Astrocyte (in vitro differentiated cells and primary cell): ENCODE results near the gene SLC25A33. TPM values are rescaled to one million over a fixed set of nuclear protein-coding genes. Genes with fewer than 3 reads are reported as not detected.

Experiments
- DNase-seq: peaks from one replicate; pipeline ENCODE4 v3.0.0-alpha.2; 2010; ENCODE audit warnings: low read depth
- FAIRE-seq: peaks from 2 replicates; lab custom pipeline; 2011; peaks lifted over from hg19 to GRCh38; lab: Jason Lieb, UNC
- H2AFZ ChIP-seq: 2 replicates; pipeline ENCODE4 v1.6.0; 2012; ENCODE audit warnings: low read depth, low read length, inconsistent platforms
- H3K27ac ChIP-seq: 2 replicates; pipeline ENCODE4 v1.5.1; 2011; ENCODE audit warnings: low read depth, low read length, inconsistent platforms
- H3K27me3 ChIP-seq: 2 replicates; pipeline ENCODE4 v1.6.0; 2011; ENCODE audit warnings: low read length, inconsistent platforms; ENCODE audit not compliant: insufficient read depth
- H3K36me3 ChIP-seq: 2 replicates; pipeline ENCODE4 v1.5.1; 2011; ENCODE audit warnings: low read length, inconsistent platforms; ENCODE audit not compliant: insufficient read depth
- H3K4me1 ChIP-seq: 2 replicates; pipeline ENCODE4 v1.5.1; 2011; ENCODE audit warnings: low read length, inconsistent platforms; ENCODE audit not compliant: insufficient read depth
- H3K4me2 ChIP-seq: 2 replicates; pipeline ENCODE4 v1.6.0; 2012; ENCODE audit warnings: low read length, inconsistent platforms
- H3K4me3 ChIP-seq: 2 replicates; pipeline ENCODE4 v1.5.1; 2011; ENCODE audit warnings: low read depth, mild to moderate bottlenecking, low read length, inconsistent platforms; ENCODE audit not compliant: insufficient read depth
- H3K79me2 ChIP-seq: 2 replicates; pipeline ENCODE4 v1.6.0; 2012; ENCODE audit warnings: mild to moderate bottlenecking, low read length, inconsistent platforms; ENCODE audit not compliant: insufficient read depth
- H3K9ac ChIP-seq: 2 replicates; pipeline ENCODE4 v1.6.0; 2012; ENCODE audit warnings: mild to moderate bottlenecking, low read length, inconsistent platforms
- H3K9me3 ChIP-seq: 2 replicates; pipeline ENCODE4 v1.5.1; 2012; ENCODE audit warnings: low read depth, mild to moderate bottlenecking, low read length, inconsistent platforms; ENCODE audit not compliant: insufficient read depth
- H4K20me1 ChIP-seq: 2 replicates; pipeline ENCODE4 v1.6.0; 2012; ENCODE audit warnings: low read length, inconsistent platforms; ENCODE audit not compliant: insufficient read depth
- H3K27ac Mint-ChIP-seq: one replicate; pipeline ENCODE4 v1.8.0; 2021; ENCODE audit warnings: mild to moderate bottlenecking, mixed read lengths; ENCODE audit not compliant: unreplicated experiment
- H3K27me3 Mint-ChIP-seq: one replicate; pipeline ENCODE4 v1.8.0; 2021; ENCODE audit warnings: low read depth, mixed read lengths; ENCODE audit not compliant: unreplicated experiment
- H3K36me3 Mint-ChIP-seq: one replicate; pipeline ENCODE4 v1.8.0; 2021; ENCODE audit warnings: low read depth, mixed read lengths; ENCODE audit not compliant: unreplicated experiment
- H3K4me1 Mint-ChIP-seq: one replicate; pipeline ENCODE4 v1.8.0; 2021; ENCODE audit warnings: low read depth, mixed read lengths; ENCODE audit not compliant: unreplicated experiment
- H3K4me3 Mint-ChIP-seq: one replicate; pipeline ENCODE4 v1.8.0; 2021; ENCODE audit warnings: mild to moderate bottlenecking, moderate library complexity, mixed read lengths; ENCODE audit not compliant: unreplicated experiment
- H3K9me3 Mint-ChIP-seq: one replicate; pipeline ENCODE4 v1.8.0; 2021; ENCODE audit warnings: mild to moderate bottlenecking, mixed read lengths; ENCODE audit not compliant: unreplicated experiment
- EZH2 ChIP-seq: IDR thresholded peaks from 2 replicates; pipeline ENCODE4 v1.6.1; 2012; ENCODE audit warnings: mild to moderate bottlenecking, low read length, inconsistent platforms; ENCODE audit not compliant: insufficient read depth
- total RNA-seq: library from RNA; stranded (reverse); gene quantifications from 2 replicates; pipeline ENCODE4 v1.2.1, GENCODE V29; 2021
- TF ChIP-seq, protein P1 (sequence below): IDR thresholded peaks from 2 replicates; pipeline ENCODE4 v1.5.1; 2011; ENCODE audit warnings: low read depth, mild to moderate bottlenecking, inconsistent platforms, low read length, moderate library complexity; ENCODE audit not compliant: insufficient read depth

SLC25A33 gene
- total RNA-seq, 1 donor from 2014 or later = 6.7 TPM

DNA sequence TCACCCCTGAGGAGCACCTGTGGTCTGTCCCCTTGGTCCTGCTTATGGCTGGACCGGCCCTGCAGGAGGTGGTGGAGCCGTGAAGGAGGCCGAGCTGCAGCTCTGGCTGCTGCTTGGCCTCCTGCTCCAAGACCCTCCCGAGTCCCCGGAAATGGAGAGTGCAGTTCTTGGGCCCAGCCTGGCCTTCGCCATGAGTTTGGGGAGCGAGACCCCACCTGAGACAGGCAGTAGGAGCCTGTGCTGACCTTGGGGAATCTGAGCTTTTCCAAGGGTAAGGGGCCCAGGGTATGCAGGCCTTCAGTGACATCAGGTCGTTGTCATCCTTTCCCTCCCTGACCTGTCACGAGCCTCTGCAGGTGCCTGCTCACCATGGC lies 63.5 kb downstream of the SLC25A33 start:
- no peak overlapping the region for H3K4me3 Mint-ChIP-seq
- Histone ChIP-seq H3K27ac (no peak overlapping the region), H3K79me2 (no peaks in the 10 kb centered on the region), H3K4me2 (no peak overlapping the region), H3K9me3 (no peaks in the 10 kb centered on the region), H3K4me3 (no peak overlapping the region), H2AFZ (no peak overlapping the region), H3K9ac (no peak overlapping the region), H3K27me3 (no peaks in the 10 kb centered on the region), H3K4me1 (no peaks in the 10 kb centered on the region), H3K36me3 (peaks cover 3% of the 10 kb centered on the region), H4K20me1 (peaks cover 6% of the 10 kb centered on the region)
- DNase-seq (no peak), FAIRE-seq (no peak)
- H3K9me3 Mint-ChIP-seq = peaks cover 1% of the 10 kb centered on the region
- peaks cover 4% of the 10 kb centered on the region for H3K36me3 Mint-ChIP-seq
- peaks cover 4% of the 10 kb centered on the region for H3K27me3 Mint-ChIP-seq
- no peak overlapping the region for H3K27ac Mint-ChIP-seq
- TF ChIP-seq EZH2 = no peak
- TF ChIP-seq, protein P1, sequence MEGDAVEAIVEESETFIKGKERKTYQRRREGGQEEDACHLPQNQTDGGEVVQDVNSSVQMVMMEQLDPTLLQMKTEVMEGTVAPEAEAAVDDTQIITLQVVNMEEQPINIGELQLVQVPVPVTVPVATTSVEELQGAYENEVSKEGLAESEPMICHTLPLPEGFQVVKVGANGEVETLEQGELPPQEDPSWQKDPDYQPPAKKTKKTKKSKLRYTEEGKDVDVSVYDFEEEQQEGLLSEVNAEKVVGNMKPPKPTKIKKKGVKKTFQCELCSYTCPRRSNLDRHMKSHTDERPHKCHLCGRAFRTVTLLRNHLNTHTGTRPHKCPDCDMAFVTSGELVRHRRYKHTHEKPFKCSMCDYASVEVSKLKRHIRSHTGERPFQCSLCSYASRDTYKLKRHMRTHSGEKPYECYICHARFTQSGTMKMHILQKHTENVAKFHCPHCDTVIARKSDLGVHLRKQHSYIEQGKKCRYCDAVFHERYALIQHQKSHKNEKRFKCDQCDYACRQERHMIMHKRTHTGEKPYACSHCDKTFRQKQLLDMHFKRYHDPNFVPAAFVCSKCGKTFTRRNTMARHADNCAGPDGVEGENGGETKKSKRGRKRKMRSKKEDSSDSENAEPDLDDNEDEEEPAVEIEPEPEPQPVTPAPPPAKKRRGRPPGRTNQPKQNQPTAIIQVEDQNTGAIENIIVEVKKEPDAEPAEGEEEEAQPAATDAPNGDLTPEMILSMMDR = no peak
- H3K4me1 Mint-ChIP-seq = no peaks in the 10 kb centered on the region

DNA sequence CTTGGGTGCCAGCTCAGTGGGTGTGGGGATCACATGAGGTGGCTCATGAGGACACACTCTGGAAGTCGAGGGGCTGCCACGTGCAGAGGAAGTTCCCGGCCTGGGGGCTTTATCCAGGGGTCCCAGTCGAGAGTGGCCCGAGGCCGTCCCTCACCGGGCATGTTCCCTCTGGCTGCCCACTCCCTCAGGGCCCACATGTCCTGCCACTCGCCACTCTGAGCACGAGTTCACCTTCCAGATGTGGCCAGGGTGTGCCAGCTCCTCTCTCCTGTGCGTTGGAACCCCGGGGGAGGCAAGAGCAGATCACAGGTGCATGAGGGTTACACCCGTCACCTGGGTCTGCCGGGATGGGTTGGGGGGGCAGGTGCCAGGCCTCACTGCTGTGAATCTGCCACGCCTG lies 64.0 kb downstream of the SLC25A33 start:
- DNase-seq (no peak), FAIRE-seq (no peak)
- H3K27ac Mint-ChIP-seq = no peak overlapping the region
- H3K4me2 ChIP-seq = no peak overlapping the region
- no peak overlapping the region for H3K27ac ChIP-seq
- peaks cover 4% of the 10 kb centered on the region for H3K36me3 Mint-ChIP-seq
- H3K9ac ChIP-seq = no peak overlapping the region
- H4K20me1 ChIP-seq = peaks cover 5% of the 10 kb centered on the region
- no peak overlapping the region for H3K4me3 ChIP-seq
- TF ChIP-seq, protein P1 = no peak
- no peak for TF ChIP-seq EZH2
- H3K9me3 Mint-ChIP-seq = peaks cover 1% of the 10 kb centered on the region
- no peaks in the 10 kb centered on the region for H3K79me2 ChIP-seq
- H3K4me1 ChIP-seq = no peaks in the 10 kb centered on the region
- no peaks in the 10 kb centered on the region for H3K4me1 Mint-ChIP-seq
- no peak overlapping the region for H3K4me3 Mint-ChIP-seq
- H3K36me3 ChIP-seq = peaks cover 3% of the 10 kb centered on the region
- H3K27me3 Mint-ChIP-seq = peaks cover 4% of the 10 kb centered on the region
- H3K27me3 ChIP-seq = no peaks in the 10 kb centered on the region
- no peak overlapping the region for H2AFZ ChIP-seq
- H3K9me3 ChIP-seq = no peaks in the 10 kb centered on the region

DNA sequence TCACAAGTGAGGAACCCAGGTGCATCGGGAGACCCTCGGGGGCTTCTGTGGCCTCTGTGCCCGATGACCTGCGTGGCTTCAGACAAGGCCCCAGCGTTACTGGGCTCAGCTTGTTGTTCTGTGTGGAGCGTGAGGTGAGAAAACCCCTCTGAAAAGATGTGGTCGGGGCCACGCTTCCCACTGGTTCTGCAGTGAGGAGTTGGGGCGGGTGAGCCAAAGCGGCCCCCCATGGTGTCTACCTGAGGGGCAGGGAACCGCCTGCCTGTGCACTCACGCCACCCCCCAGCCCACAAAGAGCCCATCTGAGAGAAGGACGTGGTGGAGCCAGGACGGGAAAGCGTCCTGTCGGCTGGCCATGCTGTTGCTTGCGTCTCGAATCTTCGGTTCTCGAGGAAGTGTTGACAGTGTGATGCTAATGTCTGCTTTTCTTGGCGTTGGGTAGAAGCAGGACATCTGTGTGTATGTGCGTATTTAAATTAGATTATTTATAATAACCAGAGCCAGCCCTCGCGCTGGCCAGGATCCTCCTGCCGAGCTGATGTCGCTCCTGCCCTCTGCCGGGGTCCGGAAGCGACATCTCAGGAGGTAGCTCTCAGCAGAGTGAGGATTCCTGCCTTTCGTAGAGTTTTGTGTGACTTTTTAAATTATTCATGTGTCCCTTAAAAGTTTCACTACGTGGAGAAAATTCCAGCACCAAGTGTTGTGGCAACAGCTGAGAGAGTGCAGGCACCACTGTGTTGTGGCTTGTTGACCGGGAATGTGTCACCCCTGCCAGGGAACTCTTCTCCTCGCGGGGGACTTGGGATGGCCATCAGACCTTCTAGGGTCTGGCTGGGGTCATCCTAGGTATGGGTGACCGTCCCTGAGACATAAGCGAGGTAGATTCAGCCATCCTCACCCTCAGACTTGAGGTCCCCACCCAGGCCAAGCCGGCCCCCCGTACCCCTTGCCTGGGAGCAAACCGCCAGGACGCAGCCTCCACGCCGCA lies 64.8 kb downstream of the SLC25A33 start:
- DNase-seq (no peak), FAIRE-seq (no peak)
- TF ChIP-seq, protein P1 = no peak
- TF ChIP-seq EZH2 = no peak
- H3K9ac ChIP-seq = no peak overlapping the region
- Mint-ChIP-seq H3K9me3 (peaks cover 1% of the 10 kb centered on the region), H3K27me3 (peaks cover 4% of the 10 kb centered on the region), H3K36me3 (peaks cover 4% of the 10 kb centered on the region), H3K4me1 (no peaks in the 10 kb centered on the region), H3K4me3 (no peak overlapping the region), H3K27ac (no peak overlapping the region)
- no peaks in the 10 kb centered on the region for H3K79me2 ChIP-seq
- no peaks in the 10 kb centered on the region for H3K27me3 ChIP-seq
- no peak overlapping the region for H3K4me2 ChIP-seq
- H3K4me3 ChIP-seq = no peak overlapping the region
- peaks cover 5% of the 10 kb centered on the region for H4K20me1 ChIP-seq
- H3K4me1 ChIP-seq = no peaks in the 10 kb centered on the region
- no peaks in the 10 kb centered on the region for H3K9me3 ChIP-seq
- no peak overlapping the region for H3K27ac ChIP-seq
- peaks cover 3% of the 10 kb centered on the region for H3K36me3 ChIP-seq
- no peak overlapping the region for H2AFZ ChIP-seq
